GM12801 (cell line): ENCODE data around the gene INMT.

ENCODE experiments used
- TF ChIP-seq, protein P1 (sequence below): IDR thresholded peaks from one replicate; pipeline ENCODE4 v1.5.1; 2011; ENCODE audit warnings: control low read depth; ENCODE audit not compliant: insufficient read length; ENCODE audit errors: extremely low read depth

INMT gene

DNA sequence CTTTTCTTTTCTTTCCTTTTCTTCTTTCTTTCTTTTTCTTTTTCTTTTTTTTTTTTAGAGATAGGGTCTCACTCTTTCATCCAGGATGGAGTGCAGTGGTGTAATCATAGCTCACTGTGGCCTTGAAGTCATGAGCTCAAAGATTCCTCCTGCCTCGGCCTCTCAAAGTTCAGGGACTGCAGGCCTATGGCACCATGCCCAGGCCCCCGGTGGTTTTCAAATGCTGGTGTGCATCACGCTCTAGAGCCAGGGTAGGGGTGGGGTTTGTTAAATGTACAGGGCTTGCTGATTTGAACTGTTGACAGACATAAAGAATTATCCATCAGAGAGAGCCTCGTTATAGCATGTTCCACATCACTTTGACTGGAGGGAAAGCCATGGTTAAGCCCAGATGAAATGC, 25.0 kb downstream of the INMT start:
- TF ChIP-seq, protein P1, sequence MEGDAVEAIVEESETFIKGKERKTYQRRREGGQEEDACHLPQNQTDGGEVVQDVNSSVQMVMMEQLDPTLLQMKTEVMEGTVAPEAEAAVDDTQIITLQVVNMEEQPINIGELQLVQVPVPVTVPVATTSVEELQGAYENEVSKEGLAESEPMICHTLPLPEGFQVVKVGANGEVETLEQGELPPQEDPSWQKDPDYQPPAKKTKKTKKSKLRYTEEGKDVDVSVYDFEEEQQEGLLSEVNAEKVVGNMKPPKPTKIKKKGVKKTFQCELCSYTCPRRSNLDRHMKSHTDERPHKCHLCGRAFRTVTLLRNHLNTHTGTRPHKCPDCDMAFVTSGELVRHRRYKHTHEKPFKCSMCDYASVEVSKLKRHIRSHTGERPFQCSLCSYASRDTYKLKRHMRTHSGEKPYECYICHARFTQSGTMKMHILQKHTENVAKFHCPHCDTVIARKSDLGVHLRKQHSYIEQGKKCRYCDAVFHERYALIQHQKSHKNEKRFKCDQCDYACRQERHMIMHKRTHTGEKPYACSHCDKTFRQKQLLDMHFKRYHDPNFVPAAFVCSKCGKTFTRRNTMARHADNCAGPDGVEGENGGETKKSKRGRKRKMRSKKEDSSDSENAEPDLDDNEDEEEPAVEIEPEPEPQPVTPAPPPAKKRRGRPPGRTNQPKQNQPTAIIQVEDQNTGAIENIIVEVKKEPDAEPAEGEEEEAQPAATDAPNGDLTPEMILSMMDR = no peak

GRCh38 chr7:30778255-30779025, 26.5 kb downstream of the INMT start:
- TF ChIP-seq, protein P1 = no peak

- TF ChIP-seq, protein P1 = no peak
Observed at GRCh38 chr7:30779574-30779973, 27.6 kb downstream of the INMT start.

DNA sequence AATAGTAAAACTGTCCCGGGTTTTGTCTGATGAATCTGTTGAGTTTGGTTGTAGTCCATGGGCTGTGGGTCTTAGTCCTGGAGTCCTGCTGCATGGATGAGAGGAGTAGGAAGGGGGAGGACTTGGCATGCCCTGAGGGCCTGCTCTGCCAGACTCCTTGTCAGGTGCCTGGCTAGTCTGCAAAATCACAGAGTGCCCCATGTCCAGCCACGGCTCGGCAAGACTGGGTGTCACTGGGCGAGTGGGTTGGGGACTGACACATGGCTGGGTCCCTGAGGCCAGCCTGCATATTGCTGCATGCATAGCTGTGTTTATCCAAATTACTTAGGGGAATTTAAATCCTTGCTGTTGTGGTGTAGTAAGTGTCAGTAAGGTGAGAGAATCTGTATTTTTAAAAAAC, 29.0 kb downstream of the INMT start:
- TF ChIP-seq, protein P1 = no peak

- TF ChIP-seq, protein P1 = no peak
Observed at GRCh38 chr7:30782690-30783089, 30.8 kb downstream of the INMT start.

GRCh38 chr7:30785786-30786185, 33.9 kb downstream of the INMT start:
- TF ChIP-seq, protein P1 = no peak

DNA sequence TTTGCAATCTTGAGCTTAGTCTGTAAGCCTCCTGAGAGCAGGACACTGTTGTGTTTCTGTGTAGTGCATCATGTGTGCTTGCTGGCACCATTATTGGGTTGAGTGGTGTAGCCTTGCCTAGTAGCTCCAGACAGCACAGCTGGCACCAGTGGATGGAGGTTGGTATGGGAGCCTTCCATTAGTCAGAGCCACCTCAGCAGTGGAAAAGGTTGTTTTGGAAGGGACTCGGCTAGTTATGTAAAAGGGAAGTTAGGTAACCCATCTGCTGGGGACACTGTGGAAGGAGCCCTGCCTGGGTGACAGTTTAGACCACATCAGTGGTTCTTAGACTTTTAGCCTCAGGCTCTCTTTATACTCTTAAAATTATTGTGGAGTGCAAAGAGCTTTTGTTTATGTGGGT, 35.6 kb downstream of the INMT start:
- TF ChIP-seq, protein P1 = no peak
